ENCODE data around the gene HES4. TPM values are rescaled to one million over a fixed set of nuclear protein-coding genes. Genes with fewer than 3 reads are reported as not detected.

Gene HES4
- total and polyA plus RNA-seq, 10 of the 15 experiments (the other 5 are each of a cell fraction or from before 2014, with no cell fraction given), result 0.44 to 1.7 (median 0.85) TPM; not detected in 5

GRCh38 chr1:962381-963300 is 37.3 kb downstream of the HES4 start (continued):
- TF ChIP-seq PBX3 (IDR thresholded peaks at IDR 0.05; ENCODE audit: insufficient replicate concordance, low read depth, low read length) (no peak), ZNF384 (IDR thresholded peaks at IDR 0.05; ENCODE audit: borderline replicate concordance, low read depth, low read length) (no peak)

- in situ Hi-C loops (cut with MboI) (no loop called here), intact Hi-C loops (cut with micrococcal nuclease; ENCODE audit: unreplicated experiment) (no loop called here)
- TF ChIP-seq NFIC (IDR thresholded peaks at IDR 0.05; ENCODE audit: low read depth, low read length) (no peak), ELK1 (IDR thresholded peaks at IDR 0.05; ENCODE audit: low read depth, low read length) (no peak), ETV6 (conservative IDR thresholded peaks at IDR 0.05 in 1 of 2, IDR thresholded peaks at IDR 0.05 in 1 of 2; ENCODE audit: borderline replicate concordance in 1 of 2, low read depth in 1 of 2) (no peak), MLLT1 (IDR thresholded peaks at IDR 0.05) (peak; percentile 62; the same call in 1 of the 2 replicates), USF1 (IDR thresholded peaks at IDR 0.05; ENCODE audit: borderline replicate concordance, extremely low read length, insufficient read depth, low read depth, low read length) (peak; percentile 36)
- ChIA-PET POLR2A (interaction anchor here (0.7 kb wide), 1 partner anchor 57 kb away, joined by 6 read pairs; no protein-coding TSS in a partner anchor), RAD21 (ENCODE audit: unreplicated experiment) (no interaction called here), CTCF (no interaction called here), SMC1A (ENCODE audit: uncharacterized antibody, unreplicated experiment) (no interaction called here)
- BruUV-seq (replicated peaks), result no TSS peak
- no peaks in the 10 kb centered on the region for H4K20me1 ChIP-seq (ENCODE audit: control insufficient read depth, insufficient read depth)
- no peak for FAIRE-seq
- H3K9ac ChIP-seq (ENCODE audit: control insufficient read depth, insufficient read depth, low read length), result peak overlapping the region; percentile 51; the same call in 1 of the 2 replicates
- 44% methylated on average over 54 of the region's 56 CpGs for WGBS (ENCODE audit: insufficient coverage, insufficient replicate concordance, low lambda C conversion rate, missing lambda C conversion rate)
- H3K27ac ChIP-seq (ENCODE audit: control insufficient read depth, insufficient read depth), result no peak overlapping the region
- DNase-seq (ENCODE audit: low read depth, low spot score), result no peak
- ATAC-seq, result no peak
- H3K9me3 ChIP-seq (replicated peaks; ENCODE audit: control insufficient read depth, insufficient read depth, low read length), result no peaks in the 10 kb centered on the region
- H3K79me2 ChIP-seq (ENCODE audit: control insufficient read depth, insufficient read depth, low read length), result peaks cover 20% of the 10 kb centered on the region
- peaks cover 21% of the 10 kb centered on the region for H3K4me1 ChIP-seq (ENCODE audit: control insufficient read depth, insufficient read depth, low read length)
- H3K4me3 ChIP-seq, result peak overlapping the region; percentile 68
- H3K27me3 ChIP-seq (replicated peaks in 1 of 2; ENCODE audit: control insufficient read depth in 2 of 2, insufficient read depth in 2 of 2, low read length in 1 of 2), result no peaks in the 10 kb centered on the region
- H3K36me3 ChIP-seq (ENCODE audit: control insufficient read depth in 2 of 2, insufficient read depth in 2 of 2, low read length in 1 of 2), result peaks cover 0 to 3% of the 10 kb centered on the region in 2 experiments; a peak in 3 of 4 replicates
- peak overlapping the region; percentile 77 for H3K4me2 ChIP-seq (ENCODE audit: control insufficient read depth, insufficient read depth)
- H2AFZ ChIP-seq (ENCODE audit: control insufficient read depth, low read depth, low read length), result 0 out of 2 replicates have a peak overlapping the region, but pooled peaks have one; percentile 12
These were observed 38.7 kb downstream of the HES4 start for GRCh38 chr1:961132-961669.

Measured in GM12878 (cell line).